Osteoblast (primary cell): ENCODE results near the gene FBXW7. TPM values are rescaled to one million over a fixed set of nuclear protein-coding genes. Genes with fewer than 3 reads are reported as not detected.

Experiments used
- DNase-seq: peaks from one replicate; pipeline ENCODE4 v3.0.0; 2011; ENCODE audit warnings: low spot score, mixed read lengths; ENCODE audit not compliant: insufficient read length; ENCODE audit errors: missing footprints
- H2AFZ ChIP-seq: 2 replicates; pipeline ENCODE4 v1.6.0; 2011; ENCODE audit warnings: mild to moderate bottlenecking, low read length
- H3K27ac ChIP-seq: 2 replicates; pipeline ENCODE4 v1.5.1; 2011; ENCODE audit warnings: mild to moderate bottlenecking, low read depth, low read length, moderate library complexity
- H3K27me3 ChIP-seq: 2 replicates; pipeline ENCODE4 v1.6.0; 2012; ENCODE audit warnings: mild to moderate bottlenecking, control low read depth, inconsistent platforms, low read length, moderate library complexity; ENCODE audit not compliant: insufficient read depth
- H3K36me3 ChIP-seq: 2 replicates; pipeline ENCODE4 v1.5.1; 2011; ENCODE audit warnings: mild to moderate bottlenecking, low read length, control low read depth, moderate library complexity; ENCODE audit not compliant: insufficient read depth
- H3K4me1 ChIP-seq: 2 replicates; pipeline ENCODE4 v1.5.1; 2011; ENCODE audit warnings: mild to moderate bottlenecking, low read length, control low read depth, moderate library complexity; ENCODE audit not compliant: insufficient read depth
- H3K4me2 ChIP-seq: 2 replicates; pipeline ENCODE4 v1.6.0; 2011; ENCODE audit warnings: mild to moderate bottlenecking, low read length; ENCODE audit not compliant: insufficient read depth
- H3K4me3 ChIP-seq: fragments of 200-600 bp; sonication (generic); 3 replicates; pipeline ENCODE4 v1.5.1; 2012; ENCODE audit warnings: mild to moderate bottlenecking, low read length, inconsistent platforms; ENCODE audit not compliant: insufficient read depth
- H3K79me2 ChIP-seq: 2 replicates; pipeline ENCODE4 v1.6.0; 2012; ENCODE audit warnings: mild to moderate bottlenecking, low read length, control low read depth, inconsistent platforms; ENCODE audit not compliant: insufficient read depth
- H3K9me3 ChIP-seq: 2 replicates; pipeline ENCODE4 v1.5.1; 2011; ENCODE audit warnings: low read depth, low read length, control low read depth
- H4K20me1 ChIP-seq: 2 replicates; pipeline ENCODE4 v1.6.0; 2012; ENCODE audit warnings: mild to moderate bottlenecking, low read length, control low read depth; ENCODE audit not compliant: insufficient read depth
- CTCF ChIP-seq: IDR thresholded peaks from 2 replicates; pipeline ENCODE4 v1.5.1; 2011; ENCODE audit warnings: mild to moderate bottlenecking, low read depth, low read length, moderate library complexity; ENCODE audit errors: extremely low read depth
- total RNA-seq: library from RNA; depleted of rRNA; stranded (reverse); fragments of >200 nt; gene quantifications from 2 replicates; pipeline ENCODE4 v1.2.3, GENCODE V29; 2012

Gene FBXW7
- total RNA-seq, 1 donor = 74.9 TPM

DNA sequence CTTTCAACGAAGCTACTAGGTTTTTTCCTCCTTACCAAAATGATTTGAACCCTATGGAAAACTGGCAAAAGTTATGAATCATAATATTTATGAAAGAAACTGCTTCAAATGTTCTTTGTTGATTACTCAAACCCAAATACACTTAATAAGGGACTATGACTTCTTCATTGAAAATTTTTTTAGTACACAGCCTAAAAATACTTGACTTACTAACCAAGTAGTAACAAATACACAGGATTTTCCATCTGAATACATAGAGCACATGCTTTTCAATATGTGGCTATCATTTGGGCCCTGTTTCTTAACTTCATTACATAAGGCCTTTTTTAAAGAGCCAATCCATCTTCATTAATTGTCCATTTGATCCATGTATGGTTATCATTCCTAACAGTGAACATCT lies 171.5 kb downstream of the FBXW7 start:
- TF ChIP-seq CTCF = no peak
- H3K36me3 ChIP-seq = no peaks in the 10 kb centered on the region
- H4K20me1 ChIP-seq = no peaks in the 10 kb centered on the region

GRCh38 chr4:152363904-152364303 lies 172.0 kb downstream of the FBXW7 start:
- Histone ChIP-seq H2AFZ (no peak overlapping the region), H3K4me1 (peaks cover 16% of the 10 kb centered on the region), H3K4me2 (no peak overlapping the region), H3K9me3 (no peaks in the 10 kb centered on the region), H3K4me3 (no peak overlapping the region), H3K79me2 (peaks cover 2% of the 10 kb centered on the region), H3K27ac (no peak overlapping the region), H3K27me3 (no peaks in the 10 kb centered on the region), H3K36me3 (no peaks in the 10 kb centered on the region), H4K20me1 (no peaks in the 10 kb centered on the region)
- no peak for DNase-seq
- no peak for TF ChIP-seq CTCF

More for the DNA sequence above, 171.5 kb downstream of the FBXW7 start:
- H3K27ac ChIP-seq = no peak overlapping the region
- peaks cover 2% of the 10 kb centered on the region for H3K79me2 ChIP-seq
- H3K4me2 ChIP-seq = no peak overlapping the region
- no peaks in the 10 kb centered on the region for H3K27me3 ChIP-seq
- H3K4me3 ChIP-seq = no peak overlapping the region
- no peaks in the 10 kb centered on the region for H3K9me3 ChIP-seq
- no peak for DNase-seq
- no peak overlapping the region for H2AFZ ChIP-seq
- peaks cover 16% of the 10 kb centered on the region for H3K4me1 ChIP-seq

DNA sequence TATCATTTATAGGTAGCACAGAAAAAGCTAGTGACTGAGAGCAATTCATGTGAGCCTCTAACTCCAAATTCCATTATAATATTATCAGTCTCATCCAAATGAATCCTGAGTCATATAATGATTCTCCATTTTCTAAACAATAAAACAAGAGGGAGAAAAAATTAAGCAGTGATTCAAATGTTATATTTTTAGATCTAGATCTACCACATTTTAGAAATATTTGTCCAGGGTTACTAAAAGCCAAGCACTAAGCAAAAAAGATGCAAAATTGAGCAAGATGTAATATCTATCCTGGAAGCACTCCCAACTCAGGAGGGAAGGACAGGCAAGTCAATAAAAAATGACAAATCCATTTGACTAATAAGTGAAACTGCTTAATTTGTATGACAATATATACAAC lies 172.8 kb downstream of the FBXW7 start:
- peak; percentile 39 for DNase-seq

GRCh38 chr4:152360045-152360410 lies 175.9 kb downstream of the FBXW7 start:
- H4K20me1 ChIP-seq = no peaks in the 10 kb centered on the region
- H3K79me2 ChIP-seq = peaks cover 2% of the 10 kb centered on the region
- no peak for DNase-seq
- no peak for TF ChIP-seq CTCF
- no peak overlapping the region for H2AFZ ChIP-seq
- H3K27ac ChIP-seq = no peak overlapping the region
- H3K36me3 ChIP-seq = no peaks in the 10 kb centered on the region
- no peaks in the 10 kb centered on the region for H3K9me3 ChIP-seq
- H3K4me2 ChIP-seq = peak overlapping the region; percentile 14
- H3K27me3 ChIP-seq = no peaks in the 10 kb centered on the region
- no peak overlapping the region for H3K4me3 ChIP-seq
- peaks cover 32% of the 10 kb centered on the region for H3K4me1 ChIP-seq

More for the DNA sequence above, 172.8 kb downstream of the FBXW7 start:
- no peaks in the 10 kb centered on the region for H3K9me3 ChIP-seq
- H3K79me2 ChIP-seq = peaks cover 2% of the 10 kb centered on the region
- H3K27me3 ChIP-seq = no peaks in the 10 kb centered on the region
- no peak for TF ChIP-seq CTCF
- no peak overlapping the region for H2AFZ ChIP-seq
- no peak overlapping the region for H3K27ac ChIP-seq
- no peak overlapping the region for H3K4me3 ChIP-seq
- H3K36me3 ChIP-seq = no peaks in the 10 kb centered on the region
- H3K4me2 ChIP-seq = no peak overlapping the region
- peaks cover 16% of the 10 kb centered on the region for H3K4me1 ChIP-seq
- no peaks in the 10 kb centered on the region for H4K20me1 ChIP-seq
